VCaP (cell line): ENCODE measurements around the gene DCAKD.

Source experiments
- H3K27ac ChIP-seq: fragments of 450-650 bp; 2 replicates; pipeline ENCODE4 v1.5.1; 2017
- CTCF ChIP-seq: fragments of 450-650 bp; conservative IDR thresholded peaks from 2 replicates; pipeline ENCODE4 v1.5.1; 2017; ENCODE audit warnings: mild to moderate bottlenecking, moderate library complexity

The DCAKD gene

GRCh38 chr17:45029096-45029495 lies 22.3 kb downstream of the DCAKD start:
- no peak overlapping the region for H3K27ac ChIP-seq
- TF ChIP-seq CTCF = no peak

- no peak for TF ChIP-seq CTCF
- no peak overlapping the region for H3K27ac ChIP-seq
Observed at GRCh38 chr17:45022655-45023339, 28.6 kb downstream of the DCAKD start.

- peak; percentile 41 for TF ChIP-seq CTCF
- H3K27ac ChIP-seq = peak overlapping the region; percentile 62; the same call in 1 of the 2 replicates
Observed at GRCh38 chr17:45022288-45022648, 29.2 kb downstream of the DCAKD start.

GRCh38 chr17:45021607-45022287 lies 29.7 kb downstream of the DCAKD start:
- TF ChIP-seq CTCF = peak; percentile 99
- H3K27ac ChIP-seq = peak overlapping the region; percentile 62; the same call in 1 of the 2 replicates

GRCh38 chr17:45020354-45021138 lies 30.9 kb downstream of the DCAKD start:
- no peak for TF ChIP-seq CTCF
- peak overlapping the region; percentile 62; the same call in 1 of the 2 replicates for H3K27ac ChIP-seq

GRCh38 chr17:45018848-45019711 lies 32.4 kb downstream of the DCAKD start:
- H3K27ac ChIP-seq = peak overlapping the region; percentile 62; the same call in 1 of the 2 replicates
- TF ChIP-seq CTCF = peak; percentile 91
